ENCODE measurements around the gene CD274. TPM values are rescaled to one million over a fixed set of nuclear protein-coding genes. Genes with fewer than 3 reads are reported as not detected.
A peak's percentile ranks its signal among the peaks of the same experiment; 100 is the strongest.

CD274 gene
- total and polyA plus RNA-seq, 4 donors: 1.9 to 5.7 (median 3.0) TPM

DNA sequence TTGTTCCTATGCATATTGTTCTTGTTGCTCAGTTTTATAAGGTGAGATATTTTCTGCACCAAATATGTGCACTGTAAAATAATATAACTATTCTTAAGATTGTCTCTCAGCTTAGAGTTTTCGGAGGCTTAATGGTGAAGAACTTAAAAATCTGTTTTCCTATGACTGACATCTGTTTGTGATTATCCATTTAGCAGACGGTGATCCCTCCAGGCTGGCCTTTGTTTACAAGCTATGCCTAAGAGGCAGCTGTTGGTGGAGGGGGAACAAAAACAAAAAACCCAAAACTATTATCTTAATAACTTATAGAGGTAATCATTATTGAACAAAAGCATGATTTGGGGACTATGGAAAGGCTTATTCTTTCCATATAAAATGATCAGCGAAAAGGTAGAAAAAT is 60.6 kb downstream of the CD274 start:
- WGBS, 2 donors: 61 to 74% methylated on average over 3 of the region's 3 CpGs
- H3K4me3 ChIP-seq (ENCODE audit: low read length in 2 of 2): no peak overlapping the region
- no peak overlapping the region for H3K27ac ChIP-seq (ENCODE audit: low read depth in 1 of 2, low read length in 2 of 2)
- intact Hi-C loops (cut with DNase I): no loop called here
- no peak for ATAC-seq (ENCODE audit: low FRiP score)
- no peaks in the 10 kb centered on the region for H3K36me3 ChIP-seq (ENCODE audit: control insufficient read depth in 1 of 2, insufficient read depth in 2 of 2, low read length in 1 of 2)
- H3K4me1 ChIP-seq (ENCODE audit: control insufficient read depth in 1 of 2, insufficient read depth in 2 of 2, low read length in 2 of 2): peaks cover 0 to 5% of the 10 kb centered on the region in 2 donors
- no peak for DNase-seq
- no peaks in the 10 kb centered on the region for H3K27me3 ChIP-seq (ENCODE audit: control insufficient read depth in 1 of 2, insufficient read depth in 2 of 2, low read length in 1 of 2)
- H3K9me3 ChIP-seq (ENCODE audit: control insufficient read depth, low read length): no peaks in the 10 kb centered on the region

DNA sequence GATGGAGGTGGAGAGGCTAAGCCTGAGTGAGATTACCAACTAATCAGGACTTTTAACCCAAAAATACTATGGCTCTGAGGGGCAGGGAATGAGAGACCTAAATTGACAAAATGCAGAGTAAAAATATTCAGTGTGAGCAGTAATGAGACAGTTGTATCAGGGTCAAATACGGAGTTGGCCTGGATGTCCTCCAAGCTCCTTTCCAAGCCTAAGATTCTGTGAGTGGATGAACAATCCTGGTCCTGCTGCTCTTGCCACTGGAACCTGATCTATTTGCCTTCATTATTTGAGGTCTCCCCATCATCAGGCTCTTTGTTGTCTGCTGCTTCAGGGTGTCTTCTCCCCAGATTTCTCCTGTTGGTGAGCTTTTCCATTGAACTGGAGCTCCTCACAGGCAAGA is 61.1 kb downstream of the CD274 start:
- peaks cover 0 to 5% of the 10 kb centered on the region in 2 donors for H3K4me1 ChIP-seq (ENCODE audit: control insufficient read depth in 1 of 2, insufficient read depth in 2 of 2, low read length in 2 of 2)
- H3K9me3 ChIP-seq (ENCODE audit: control insufficient read depth, low read length): no peaks in the 10 kb centered on the region
- no peaks in the 10 kb centered on the region for H3K27me3 ChIP-seq (ENCODE audit: control insufficient read depth in 1 of 2, insufficient read depth in 2 of 2, low read length in 1 of 2)
- H3K36me3 ChIP-seq (ENCODE audit: control insufficient read depth in 1 of 2, insufficient read depth in 2 of 2, low read length in 1 of 2): no peaks in the 10 kb centered on the region
- intact Hi-C loops (cut with DNase I): no loop called here
- 13 to 25% methylated on average over 1 of the region's 1 CpG for WGBS, 2 donors
- H3K27ac ChIP-seq (ENCODE audit: low read depth in 1 of 2, low read length in 2 of 2): peak overlapping the region in 1 of 2 donors; percentile 17
- no peak for DNase-seq
- no peak overlapping the region for H3K4me3 ChIP-seq (ENCODE audit: low read length in 2 of 2)
- no peak for ATAC-seq (ENCODE audit: low FRiP score)

DNA sequence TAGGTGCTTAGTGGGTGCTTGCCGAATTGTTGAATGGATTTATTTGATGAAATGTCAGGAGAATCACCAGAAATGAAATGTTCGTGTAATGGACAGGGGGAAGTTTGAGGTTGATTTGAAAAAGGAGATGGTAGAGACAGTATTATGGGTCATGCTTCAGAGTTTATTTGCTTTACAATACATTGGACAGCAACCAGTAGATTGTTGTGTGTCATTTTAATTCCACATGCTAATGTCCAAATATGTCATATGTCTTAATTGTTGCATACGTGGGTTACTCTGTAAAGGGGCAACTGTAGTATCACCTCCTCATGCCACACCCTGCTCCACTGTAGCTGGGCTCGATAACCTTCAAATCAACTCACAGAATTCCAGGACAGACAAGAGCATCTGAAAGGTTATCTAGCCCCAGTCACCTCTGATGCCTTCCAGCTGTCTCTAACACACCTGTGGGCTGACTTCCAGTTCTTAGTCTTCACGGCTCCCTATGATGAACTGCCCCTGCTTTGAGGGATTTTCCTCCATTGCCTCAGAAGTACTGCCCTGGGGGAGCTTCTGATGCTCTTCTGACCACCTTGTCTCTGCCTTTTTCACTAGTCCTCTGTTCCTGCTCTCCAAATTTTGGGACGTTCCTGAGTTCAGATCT is 61.7 kb downstream of the CD274 start:
- Histone ChIP-seq H3K36me3 (ENCODE audit: control insufficient read depth in 1 of 2, insufficient read depth in 2 of 2, low read length in 1 of 2) (no peaks in the 10 kb centered on the region), H3K4me3 (ENCODE audit: low read length in 2 of 2) (no peak overlapping the region), H3K4me1 (ENCODE audit: control insufficient read depth in 1 of 2, insufficient read depth in 2 of 2, low read length in 2 of 2) (peaks cover 0 to 5% of the 10 kb centered on the region in 2 donors), H3K27me3 (ENCODE audit: control insufficient read depth in 1 of 2, insufficient read depth in 2 of 2, low read length in 1 of 2) (no peaks in the 10 kb centered on the region), H3K27ac (ENCODE audit: low read depth in 1 of 2, low read length in 2 of 2) (no peak overlapping the region), H3K9me3 (ENCODE audit: control insufficient read depth, low read length) (no peaks in the 10 kb centered on the region)
- DNase-seq (no peak), ATAC-seq (ENCODE audit: low FRiP score) (no peak)
- intact Hi-C loops (cut with DNase I): no loop called here
- 84% methylated on average over 6 of the region's 6 CpGs for WGBS, 2 donors

DNA sequence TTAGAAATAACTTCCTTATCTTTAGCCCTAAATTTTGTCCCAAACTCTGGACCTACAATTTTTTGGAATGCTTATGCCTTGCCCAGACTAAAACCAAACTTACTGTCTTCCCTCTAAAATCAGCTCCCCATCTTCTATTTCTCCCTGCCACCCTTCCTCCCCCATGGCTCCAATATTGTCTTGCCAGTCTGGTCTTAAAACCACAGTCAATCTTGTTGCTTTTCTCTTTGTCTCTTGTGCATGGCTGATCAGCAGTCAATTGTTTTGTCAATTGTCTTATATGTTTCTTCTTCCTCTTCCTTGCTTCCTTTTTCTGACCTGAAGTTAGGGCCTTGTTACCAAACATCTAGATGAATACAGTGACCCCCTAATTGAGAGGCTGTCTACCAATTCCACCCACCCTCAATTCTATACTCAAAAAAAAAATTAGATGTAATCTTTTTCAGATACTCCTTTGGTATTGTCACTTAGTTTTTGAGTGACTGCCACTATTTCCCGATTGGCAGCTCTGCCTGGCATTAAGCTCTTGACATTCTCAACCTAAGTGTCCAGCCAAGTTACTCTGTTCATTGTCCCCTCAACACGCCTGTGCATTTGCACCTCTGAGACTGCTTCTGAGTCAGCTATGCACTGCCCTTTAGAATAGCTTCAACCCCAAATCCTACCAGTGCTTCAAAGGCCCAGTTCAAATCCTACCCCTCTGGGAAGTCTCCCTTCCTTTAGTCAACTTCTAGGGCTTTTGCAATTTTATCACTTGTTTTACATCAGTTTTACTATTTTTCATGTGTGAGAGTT is 62.5 kb downstream of the CD274 start:
- no peaks in the 10 kb centered on the region for H3K27me3 ChIP-seq (ENCODE audit: control insufficient read depth in 1 of 2, insufficient read depth in 2 of 2, low read length in 1 of 2)
- intact Hi-C loops (cut with DNase I): no loop called here
- 57 to 70% methylated on average over 2 of the region's 2 CpGs for WGBS, 2 donors
- H3K36me3 ChIP-seq (ENCODE audit: control insufficient read depth in 1 of 2, insufficient read depth in 2 of 2, low read length in 1 of 2): no peaks in the 10 kb centered on the region
- H3K27ac ChIP-seq (ENCODE audit: low read depth in 1 of 2, low read length in 2 of 2): no peak overlapping the region
- no peak for DNase-seq
- H3K9me3 ChIP-seq (ENCODE audit: control insufficient read depth, low read length): no peaks in the 10 kb centered on the region
- H3K4me1 ChIP-seq (ENCODE audit: control insufficient read depth in 1 of 2, insufficient read depth in 2 of 2, low read length in 2 of 2): peaks cover 0 to 5% of the 10 kb centered on the region in 2 donors
- ATAC-seq (ENCODE audit: low FRiP score): no peak
- no peak overlapping the region for H3K4me3 ChIP-seq (ENCODE audit: low read length in 2 of 2)

DNA sequence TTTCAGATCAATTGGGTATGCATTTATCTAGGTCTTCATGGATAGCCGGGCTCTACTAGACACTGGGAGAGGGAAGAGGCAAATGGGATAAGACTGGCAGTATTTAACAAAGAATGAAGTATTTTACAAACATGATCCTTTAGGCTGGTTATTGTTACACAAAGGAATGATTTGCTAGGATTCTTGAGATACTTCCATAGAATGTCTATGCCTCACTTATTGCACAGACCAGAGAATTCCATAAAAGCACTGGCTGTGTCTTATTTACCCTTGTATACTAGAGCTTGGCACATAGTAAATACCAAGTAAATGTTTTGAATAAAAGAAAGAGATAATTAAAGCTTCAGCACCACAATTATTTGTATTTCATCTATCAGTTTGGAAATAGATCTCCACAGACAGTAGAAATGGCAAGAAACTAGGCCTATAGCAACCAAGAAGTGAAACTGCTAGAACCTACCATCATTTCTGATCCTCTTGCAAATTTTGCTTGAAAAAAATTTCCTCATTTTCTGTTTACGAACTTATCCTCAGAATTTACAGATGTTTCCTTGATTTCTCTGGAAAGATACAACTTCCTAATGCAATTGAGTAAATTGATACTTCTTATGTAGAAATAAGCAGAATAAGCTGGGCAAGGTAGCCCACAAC is 63.7 kb downstream of the CD274 start:
- no peak for DNase-seq
- Histone ChIP-seq H3K4me1 (ENCODE audit: control insufficient read depth in 1 of 2, insufficient read depth in 2 of 2, low read length in 2 of 2) (peaks cover 3 to 5% of the 10 kb centered on the region in 2 donors), H3K4me3 (ENCODE audit: low read length in 2 of 2) (no peak overlapping the region), H3K9me3 (ENCODE audit: control insufficient read depth, low read length) (no peaks in the 10 kb centered on the region), H3K27me3 (ENCODE audit: control insufficient read depth in 1 of 2, insufficient read depth in 2 of 2, low read length in 1 of 2) (no peaks in the 10 kb centered on the region), H3K36me3 (ENCODE audit: control insufficient read depth in 1 of 2, insufficient read depth in 2 of 2, low read length in 1 of 2) (no peaks in the 10 kb centered on the region), H3K27ac (ENCODE audit: low read depth in 1 of 2, low read length in 2 of 2) (no peak overlapping the region)
- intact Hi-C loops (cut with DNase I): no loop called here
- ATAC-seq (ENCODE audit: low FRiP score): no peak
- 97 to 98% methylated on average over 2 of the region's 2 CpGs for WGBS, 2 donors

DNA sequence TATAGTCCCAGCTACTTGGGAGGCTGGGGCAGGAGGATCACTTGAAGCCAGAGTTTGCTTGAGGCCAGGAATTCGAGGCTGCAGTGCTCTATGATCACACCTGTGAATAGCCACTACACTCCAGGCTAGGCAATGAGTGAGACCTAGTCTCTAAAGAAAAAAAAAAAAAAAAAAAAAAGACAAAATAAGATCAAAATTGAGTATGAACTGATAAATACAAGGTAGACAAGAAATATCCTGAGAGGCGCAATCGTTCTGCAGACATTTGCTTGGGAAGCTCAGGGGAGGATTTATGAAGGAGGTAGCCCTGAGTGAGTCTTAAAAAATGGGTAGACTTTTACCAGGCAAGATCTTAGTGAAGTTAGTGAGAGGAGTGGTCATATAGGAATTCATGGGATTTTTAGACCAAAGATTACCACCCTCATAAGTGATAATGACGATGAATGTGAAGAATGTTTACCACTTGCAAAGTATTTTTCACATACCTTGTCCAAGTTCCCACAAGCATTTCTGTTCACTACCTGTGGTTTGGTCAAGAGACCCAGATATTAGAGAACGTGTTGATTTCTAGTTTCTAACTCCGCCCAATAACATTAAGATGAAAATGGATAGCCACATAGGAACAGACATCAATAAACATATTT is 64.4 kb downstream of the CD274 start:
- intact Hi-C loops (cut with DNase I): no loop called here
- no peak for ATAC-seq (ENCODE audit: low FRiP score)

DNA sequence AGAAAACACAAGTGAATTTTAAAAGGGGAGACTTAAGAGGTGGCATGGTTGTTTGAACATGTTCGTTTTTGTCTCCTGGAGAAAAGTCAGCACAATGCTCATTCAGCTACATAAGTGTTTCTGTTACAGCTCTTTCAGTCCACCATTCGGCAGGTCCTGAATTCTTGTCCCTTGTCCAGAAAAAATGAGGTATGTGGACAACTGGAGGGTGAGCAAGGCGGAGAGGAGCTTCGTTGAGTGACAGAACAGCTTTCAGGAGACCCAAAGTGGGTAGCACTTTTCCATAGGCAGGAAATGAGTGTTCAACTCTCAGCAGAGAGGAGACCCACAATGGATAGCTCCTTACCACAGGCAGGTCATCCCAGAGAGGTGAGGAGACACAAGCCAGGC is 64.9 kb downstream of the CD274 start:
- no peaks in the 10 kb centered on the region for H3K36me3 ChIP-seq (ENCODE audit: control insufficient read depth in 1 of 2, insufficient read depth in 2 of 2, low read length in 1 of 2)
- no peak for ATAC-seq (ENCODE audit: low FRiP score)
- no peak overlapping the region for H3K4me3 ChIP-seq (ENCODE audit: low read length in 2 of 2)
- H3K9me3 ChIP-seq (ENCODE audit: control insufficient read depth, low read length): no peaks in the 10 kb centered on the region
- intact Hi-C loops (cut with DNase I): no loop called here
- DNase-seq: no peak
- no peak overlapping the region for H3K27ac ChIP-seq (ENCODE audit: low read depth in 1 of 2, low read length in 2 of 2)
- no peaks in the 10 kb centered on the region for H3K27me3 ChIP-seq (ENCODE audit: control insufficient read depth in 1 of 2, insufficient read depth in 2 of 2, low read length in 1 of 2)
- WGBS, 2 donors: 88% methylated on average over 4 of the region's 4 CpGs
- peaks cover 0 to 3% of the 10 kb centered on the region in 2 donors for H3K4me1 ChIP-seq (ENCODE audit: control insufficient read depth in 1 of 2, insufficient read depth in 2 of 2, low read length in 2 of 2)

More for the DNA sequence above, 64.4 kb downstream of the CD274 start:
- Histone ChIP-seq H3K27me3 (ENCODE audit: control insufficient read depth in 1 of 2, insufficient read depth in 2 of 2, low read length in 1 of 2) (no peaks in the 10 kb centered on the region), H3K9me3 (ENCODE audit: control insufficient read depth, low read length) (no peaks in the 10 kb centered on the region), H3K36me3 (ENCODE audit: control insufficient read depth in 1 of 2, insufficient read depth in 2 of 2, low read length in 1 of 2) (no peaks in the 10 kb centered on the region), H3K4me1 (ENCODE audit: control insufficient read depth in 1 of 2, insufficient read depth in 2 of 2, low read length in 2 of 2) (peaks cover under 1 to 3% of the 10 kb centered on the region in 2 donors), H3K4me3 (ENCODE audit: low read length in 2 of 2) (no peak overlapping the region), H3K27ac (ENCODE audit: low read depth in 1 of 2, low read length in 2 of 2) (no peak overlapping the region)
- WGBS, 2 donors: 91 to 95% methylated on average over 6 of the region's 6 CpGs
- no peak for DNase-seq

DNA sequence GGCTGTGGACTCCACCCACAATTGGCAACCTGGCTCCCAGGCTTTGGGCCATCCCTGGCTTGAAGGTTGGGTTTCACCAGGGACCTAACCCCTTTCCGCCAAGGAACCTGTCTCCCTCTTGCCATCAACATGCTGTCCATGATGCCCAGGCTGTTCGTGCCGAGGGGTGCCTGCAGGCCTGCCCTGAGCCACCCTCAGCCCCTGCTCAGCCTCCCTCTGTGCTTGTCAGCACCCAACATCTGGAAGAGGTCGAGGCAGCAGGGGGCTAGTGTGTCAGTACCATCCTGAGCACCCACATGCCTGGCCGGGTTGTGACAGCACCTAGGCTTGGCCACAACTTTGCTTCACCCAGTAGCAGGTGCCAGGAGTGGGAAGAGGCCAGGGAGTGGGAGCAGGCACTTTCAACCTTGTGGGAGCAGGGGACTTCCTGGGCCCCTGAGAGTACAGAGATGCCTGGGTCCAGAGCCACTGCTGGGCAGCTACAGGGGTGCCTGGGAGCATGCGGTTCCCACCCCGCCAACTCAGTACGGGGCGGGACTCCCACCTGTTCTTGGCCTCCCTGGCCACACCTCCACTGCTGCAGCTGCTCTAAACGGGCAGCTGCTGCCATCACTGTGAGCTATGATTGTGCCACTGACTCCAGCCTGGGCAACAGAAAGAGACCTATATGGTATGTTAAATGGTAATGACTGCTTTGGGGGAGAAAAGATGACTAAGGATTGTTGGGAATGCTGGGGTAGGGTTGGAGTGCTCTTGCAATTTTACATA is 66.3 kb downstream of the CD274 start:
- no peak overlapping the region for H3K27ac ChIP-seq (ENCODE audit: low read depth in 1 of 2, low read length in 2 of 2)
- DNase-seq: no peak
- H3K4me1 ChIP-seq (ENCODE audit: control insufficient read depth in 1 of 2, insufficient read depth in 2 of 2, low read length in 2 of 2): peaks cover 0 to 3% of the 10 kb centered on the region in 2 donors
- WGBS, 2 donors: 95 to 96% methylated on average over 10 of the region's 10 CpGs
- no peaks in the 10 kb centered on the region for H3K9me3 ChIP-seq (ENCODE audit: control insufficient read depth, low read length)
- H3K4me3 ChIP-seq (ENCODE audit: low read length in 2 of 2): no peak overlapping the region
- H3K36me3 ChIP-seq (ENCODE audit: control insufficient read depth in 1 of 2, insufficient read depth in 2 of 2, low read length in 1 of 2): no peaks in the 10 kb centered on the region
- intact Hi-C loops (cut with DNase I): no loop called here
- no peaks in the 10 kb centered on the region for H3K27me3 ChIP-seq (ENCODE audit: control insufficient read depth in 1 of 2, insufficient read depth in 2 of 2, low read length in 1 of 2)
- peak; percentile 24 for ATAC-seq (ENCODE audit: low FRiP score)

All from aorta (tissue), 5 donors.